CD4-positive, alpha-beta T cell treated with Interferon alpha-2 for 1 hour (primary cell): ENCODE results near the gene VPS13D.

Source experiments
- DNase-seq, 2 donors: peaks; one replicate each; pipeline ENCODE4 v3.0.0-alpha.2; 2020 to 2022

The VPS13D gene

GRCh38 chr1:12496154-12496961 is 266.5 kb downstream of the VPS13D start:
- DNase-seq = no peak

GRCh38 chr1:12499539-12500240 is 269.9 kb downstream of the VPS13D start:
- no peak for DNase-seq

DNA sequence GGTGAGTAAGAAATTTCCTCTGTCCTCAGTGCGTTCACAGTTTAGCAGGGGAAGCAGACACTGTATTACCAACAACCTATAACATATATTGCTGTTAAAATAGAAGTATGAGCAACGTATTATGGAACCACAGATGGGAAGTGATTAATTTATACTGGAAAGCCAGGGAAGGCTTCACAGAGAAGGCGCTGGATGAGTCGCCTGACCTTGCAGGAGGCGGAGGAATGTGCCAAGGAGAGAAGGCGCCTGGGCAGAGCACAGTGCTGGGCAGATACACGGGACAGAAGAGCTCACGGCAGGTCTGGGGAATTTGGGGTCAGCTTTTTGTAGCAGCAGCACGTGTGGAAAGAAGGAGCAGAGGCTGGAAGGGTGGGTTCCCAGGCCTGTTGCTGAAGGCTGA is 271.8 kb downstream of the VPS13D start:
- no peak for DNase-seq

DNA sequence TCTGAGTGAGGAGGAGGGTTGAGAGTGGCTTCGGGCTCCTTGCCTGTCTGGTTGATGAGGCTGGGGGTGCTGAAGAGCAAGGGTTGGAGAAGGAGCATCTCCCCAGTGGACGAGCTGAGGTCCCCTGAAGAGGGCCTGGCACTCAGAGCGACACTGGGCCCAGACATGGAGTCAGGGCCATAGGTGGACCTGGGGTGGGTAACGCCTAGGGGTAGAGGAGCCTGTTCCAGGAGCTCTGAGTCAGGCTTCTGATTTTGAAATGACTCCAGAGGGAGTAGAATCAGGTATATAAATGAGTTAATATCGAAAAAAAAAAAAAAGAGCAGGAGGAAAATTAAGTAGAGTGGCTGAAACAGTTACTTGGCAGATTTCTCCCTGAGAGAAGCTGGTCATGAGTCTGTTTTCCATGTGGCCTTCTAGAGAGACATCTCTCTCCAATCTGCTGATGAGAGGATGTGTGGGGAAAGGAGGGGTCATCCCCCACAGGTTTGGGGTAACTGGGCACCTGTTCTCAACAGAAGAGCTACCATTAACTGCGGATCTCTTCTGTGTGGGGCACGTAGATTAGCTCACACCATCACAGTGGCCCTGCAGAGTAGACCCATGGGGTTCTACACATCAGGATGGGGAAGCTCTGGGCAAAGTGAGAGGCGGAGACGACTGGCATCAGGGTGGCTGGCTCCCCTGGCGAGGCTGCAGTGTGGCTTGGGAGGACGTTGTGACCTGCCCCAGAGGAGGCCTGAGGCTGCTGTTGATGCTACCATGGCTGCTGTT is 272.7 kb downstream of the VPS13D start:
- no peak for DNase-seq

- DNase-seq = no peak
These were observed 273.9 kb downstream of the VPS13D start for GRCh38 chr1:12503709-12504108.

- DNase-seq = no peak
These were observed 274.8 kb downstream of the VPS13D start for GRCh38 chr1:12504601-12505000.

DNA sequence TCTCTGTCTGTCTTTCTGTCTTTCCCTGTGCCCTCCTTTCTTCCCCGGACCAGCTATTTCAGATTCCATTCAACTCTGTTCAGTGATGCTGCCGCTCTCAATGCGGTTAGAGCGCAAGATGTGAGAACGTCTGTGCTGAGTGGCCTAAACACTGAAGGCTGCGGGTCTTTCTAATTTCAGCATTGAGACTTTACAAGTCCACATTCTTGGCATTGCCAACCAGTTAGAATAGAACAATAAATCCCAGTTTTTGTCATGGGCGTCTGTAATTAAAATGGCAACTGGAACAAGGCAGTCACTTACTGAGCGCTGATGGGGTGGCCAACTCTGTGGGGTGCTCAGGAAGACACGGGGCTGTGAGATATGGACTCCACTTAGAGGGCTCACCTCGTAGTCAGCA is 275.4 kb downstream of the VPS13D start:
- DNase-seq = no peak

- no peak for DNase-seq
These were observed 275.9 kb downstream of the VPS13D start for GRCh38 chr1:12505639-12506280.

GRCh38 chr1:12506281-12507280 is 276.8 kb downstream of the VPS13D start:
- no peak for DNase-seq

DNA sequence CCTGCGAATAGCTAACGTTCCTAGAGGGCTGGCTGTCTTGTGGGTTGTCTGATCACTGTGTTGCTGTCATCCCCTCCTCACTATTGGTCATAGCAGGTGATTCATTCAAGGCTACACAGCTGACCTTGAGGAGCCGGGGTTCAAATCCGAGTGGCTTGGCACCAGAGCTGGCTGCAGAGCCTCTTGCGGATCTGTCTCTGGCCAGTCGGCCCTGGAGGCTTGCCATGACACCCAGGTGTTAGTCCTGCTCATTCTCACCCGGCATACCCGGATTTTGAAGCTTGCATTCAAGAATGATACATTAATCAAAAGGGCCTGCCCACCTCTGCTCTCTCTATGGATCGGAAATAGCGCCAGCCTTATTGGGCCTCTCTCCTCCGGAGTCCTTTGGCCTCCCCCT is 277.8 kb downstream of the VPS13D start:
- no peak for DNase-seq

DNA sequence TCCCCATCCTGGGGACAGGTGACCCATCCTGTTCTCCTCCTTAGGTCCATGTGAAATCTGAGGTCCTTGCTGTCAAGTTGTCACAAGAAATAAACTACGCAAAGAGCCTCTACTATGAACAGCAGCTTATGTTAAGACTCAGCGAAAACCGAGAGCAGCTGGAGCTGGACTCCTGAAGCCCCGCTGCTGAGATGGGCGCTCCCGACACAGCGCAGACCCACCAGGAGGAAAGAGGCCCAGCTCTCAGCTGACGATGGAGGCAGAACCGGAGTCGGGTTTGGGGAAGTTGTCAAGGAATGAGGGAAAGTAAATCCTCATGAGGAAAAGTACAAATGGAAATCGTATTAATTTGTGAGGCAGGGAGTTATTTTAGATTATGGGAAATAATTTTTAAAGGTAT is 279.0 kb downstream of the VPS13D start:
- DNase-seq = no peak

GRCh38 chr1:12511128-12511484 is 281.3 kb downstream of the VPS13D start:
- no peak for DNase-seq

DNA sequence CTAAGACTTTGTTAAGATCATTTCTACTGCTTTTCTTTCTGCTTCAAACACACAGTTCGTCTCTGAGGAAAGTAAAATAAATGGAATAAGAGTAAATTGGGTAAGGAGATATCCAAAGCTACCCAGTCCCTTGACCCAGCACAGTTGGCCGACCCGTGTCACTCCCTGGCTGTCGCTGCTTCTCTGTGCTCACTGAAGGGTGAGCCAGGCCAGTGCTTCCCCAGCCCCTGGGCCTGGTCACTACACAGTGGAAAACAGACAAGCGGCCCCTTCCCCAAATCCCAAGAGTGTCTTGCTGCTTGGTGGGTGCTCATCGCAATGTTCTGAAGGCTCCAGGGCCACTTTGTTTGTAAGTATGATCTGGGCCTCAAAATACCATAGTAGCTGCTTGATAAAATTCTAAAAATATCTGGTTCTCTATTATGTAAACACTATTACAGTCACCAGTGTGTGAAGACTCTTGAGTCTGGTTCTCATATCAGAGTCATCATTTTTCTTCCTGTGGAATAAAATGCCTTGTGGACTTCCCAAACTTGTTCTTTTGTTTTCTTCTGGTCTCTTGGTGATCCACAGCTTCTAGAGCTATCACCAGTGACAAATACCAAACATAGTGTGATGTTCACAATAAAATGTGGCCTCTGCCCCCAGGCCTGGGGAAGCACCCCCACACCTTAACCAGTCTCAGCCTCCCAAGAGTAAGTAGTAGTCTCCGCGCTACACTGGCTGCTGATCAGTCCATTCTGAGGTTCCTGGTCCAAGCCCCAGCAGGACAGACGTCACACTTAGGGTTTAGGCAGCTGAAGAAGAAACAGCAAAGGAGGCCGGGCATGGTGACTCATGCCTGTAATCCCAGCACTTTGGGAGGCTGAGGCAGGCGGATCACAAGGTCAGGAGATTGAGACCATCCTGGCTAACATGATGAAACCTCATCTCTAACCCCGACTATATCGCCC is 282.0 kb downstream of the VPS13D start:
- DNase-seq = no peak

- DNase-seq = no peak
These were observed 283.4 kb downstream of the VPS13D start for GRCh38 chr1:12513181-12513580.

DNA sequence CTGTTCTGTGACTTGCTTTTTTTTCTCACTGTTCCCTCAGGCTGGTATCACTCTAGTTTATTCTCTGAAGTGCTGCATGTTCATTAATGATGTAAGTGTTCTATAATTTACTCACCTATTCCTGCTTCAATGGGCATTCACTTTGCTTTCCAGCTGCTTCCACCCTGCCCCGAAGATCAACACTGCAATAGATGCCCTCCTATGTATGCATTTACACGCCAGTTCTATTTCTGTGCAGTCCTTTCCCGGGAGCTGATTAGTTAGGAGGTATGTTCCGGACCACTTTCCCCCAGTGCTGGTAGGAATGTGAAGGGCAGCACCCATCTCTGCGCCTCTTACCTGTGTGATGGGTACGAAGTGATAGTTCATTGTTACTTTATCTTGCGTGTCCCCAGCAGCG is 284.8 kb downstream of the VPS13D start:
- no peak for DNase-seq

DNA sequence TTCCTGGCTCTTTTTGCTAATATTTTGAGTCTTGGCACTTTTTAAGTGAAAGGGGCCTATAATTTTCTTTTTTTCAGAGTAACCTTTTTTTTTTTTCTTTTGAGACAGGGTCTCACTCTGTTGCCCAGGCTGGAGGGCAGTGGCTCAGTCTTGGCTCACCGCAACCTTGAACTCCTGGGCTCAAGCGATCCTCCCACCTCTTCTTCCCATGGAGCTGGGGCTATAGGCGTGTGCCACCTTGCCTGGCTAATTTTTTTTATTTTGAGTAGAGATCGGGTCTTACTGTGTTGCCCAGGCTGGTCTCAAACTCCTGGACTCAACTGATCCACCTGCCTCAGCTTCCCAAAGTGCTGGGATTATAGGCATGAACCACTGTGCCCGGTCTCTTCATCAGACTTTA is 285.4 kb downstream of the VPS13D start:
- DNase-seq = no peak

GRCh38 chr1:12516741-12517140 is 286.9 kb downstream of the VPS13D start:
- no peak for DNase-seq

GRCh38 chr1:12518931-12519692 is 289.3 kb downstream of the VPS13D start:
- no peak for DNase-seq

- no peak for DNase-seq
These were observed 290.0 kb downstream of the VPS13D start for GRCh38 chr1:12519693-12520364.
